ENCODE measurements around the gene MAD1L1.

GRCh38 chr7:1847260-1848001 lies 385.3 kb downstream of the MAD1L1 start:
- TF ChIP-seq CHD2 (IDR thresholded peaks at IDR 0.05; ENCODE audit: low read depth, low read length) (no peak), ZFX (CRISPR knock-in tag; IDR thresholded peaks at IDR 0.05; ENCODE audit: low read depth) (no peak), ZBTB26 (CRISPR knock-in tag; IDR thresholded peaks at IDR 0.05; ENCODE audit: borderline replicate concordance) (no peak), FUBP1 (CRISPR knock-in tag; IDR thresholded peaks at IDR 0.05; ENCODE audit: borderline replicate concordance) (no peak), CEBPZ (IDR thresholded peaks at IDR 0.05; ENCODE audit: low read length) (no peak), ZNF790 (CRISPR knock-in tag; IDR thresholded peaks at IDR 0.05; ENCODE audit: borderline replicate concordance) (no peak), ZNF274 (CRISPR knock-in tag; IDR thresholded peaks at IDR 0.05) (no peak), ZNF337 (CRISPR knock-in tag; IDR thresholded peaks at IDR 0.05; ENCODE audit: borderline replicate concordance, low read depth) (no peak), MAX (IDR thresholded peaks at IDR 0.05) (no peak)

Measured in HepG2 (cell line).